GM21390 (cell line): ENCODE data around the gene CTDNEP1.
A peak's percentile ranks its signal among the peaks of the same experiment; 100 is the strongest.

Experiments
- ATAC-seq: cut with Tn5 transposase; IDR thresholded peaks from one replicate; pipeline ENCODE4 v1.9.1; 2021; ENCODE audit not compliant: unreplicated experiment

The CTDNEP1 gene

DNA sequence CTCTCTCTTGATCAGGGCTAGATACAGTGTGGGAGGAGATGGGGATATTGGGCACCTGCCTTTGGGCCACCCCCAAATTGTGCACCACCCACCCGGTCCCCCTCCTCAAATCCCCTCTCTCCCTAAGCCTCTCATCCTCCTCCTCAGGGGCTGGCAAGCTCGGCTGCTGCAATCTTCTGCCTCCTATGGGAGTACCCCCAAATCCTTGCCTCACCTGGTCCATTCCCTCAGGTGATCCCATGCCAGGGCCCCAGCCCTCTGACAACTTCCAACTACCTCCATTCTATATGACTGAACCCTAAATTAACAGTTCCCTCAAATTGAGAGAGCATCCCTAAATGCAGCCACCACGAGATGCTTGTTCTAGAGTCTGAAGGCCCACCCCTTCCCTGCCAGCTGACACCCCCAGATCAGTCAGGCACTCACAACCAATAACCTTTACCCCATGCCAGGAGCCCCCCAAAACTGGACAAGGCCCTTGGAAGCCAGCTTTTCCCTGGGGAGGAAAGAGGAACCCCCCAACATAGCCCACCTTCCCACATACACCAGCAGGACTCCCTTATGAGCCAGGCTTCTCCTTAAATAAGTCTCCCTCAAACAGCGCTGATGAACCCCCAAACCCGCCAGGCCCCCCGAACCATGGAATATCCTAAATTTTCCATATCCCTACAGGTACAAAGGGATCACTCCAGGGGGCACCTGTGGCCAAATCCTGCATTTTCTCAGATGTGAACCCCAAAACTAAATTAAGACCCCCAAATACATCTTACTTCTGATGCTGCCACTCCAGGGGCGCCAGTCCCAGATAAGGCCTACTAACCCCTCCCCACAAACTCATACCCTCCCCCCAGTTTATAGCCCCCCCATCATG is 35.1 kb downstream of the CTDNEP1 start:
- ATAC-seq, result no peak

DNA sequence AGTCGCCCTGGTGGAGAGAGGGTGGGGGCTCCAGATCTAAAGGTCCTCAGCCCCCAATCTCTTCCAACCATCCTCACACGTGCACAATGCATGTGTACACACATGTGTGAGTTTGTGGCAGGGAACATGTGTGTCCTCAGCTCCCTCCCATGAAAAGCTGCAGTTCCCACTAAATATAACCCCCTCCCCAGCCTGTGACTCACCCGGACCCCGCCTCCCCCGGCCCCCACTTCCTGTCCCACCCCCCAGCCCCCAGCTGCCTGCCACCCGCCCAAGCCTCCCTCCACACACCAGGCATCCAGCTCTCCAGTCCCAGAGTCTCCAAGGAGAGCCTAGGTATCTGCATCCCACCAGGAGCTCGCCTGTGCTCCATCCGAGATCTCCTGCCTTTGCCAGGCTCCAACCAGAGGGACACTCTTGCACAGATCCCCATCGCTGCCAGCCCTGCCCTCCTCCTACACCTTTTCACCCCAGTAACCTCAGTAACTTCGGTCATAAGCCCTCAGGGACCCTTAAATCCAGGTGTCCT is 35.8 kb downstream of the CTDNEP1 start:
- no peak for ATAC-seq

- no peak for ATAC-seq
Measured at GRCh38 chr17:7215136-7215638, 36.3 kb downstream of the CTDNEP1 start.

- ATAC-seq, result peak; percentile 68
Measured at GRCh38 chr17:7214300-7215135, 37.0 kb downstream of the CTDNEP1 start.

GRCh38 chr17:7213895-7214299 is 37.6 kb downstream of the CTDNEP1 start:
- no peak for ATAC-seq

GRCh38 chr17:7211491-7212273 is 39.9 kb downstream of the CTDNEP1 start:
- ATAC-seq, result no peak

DNA sequence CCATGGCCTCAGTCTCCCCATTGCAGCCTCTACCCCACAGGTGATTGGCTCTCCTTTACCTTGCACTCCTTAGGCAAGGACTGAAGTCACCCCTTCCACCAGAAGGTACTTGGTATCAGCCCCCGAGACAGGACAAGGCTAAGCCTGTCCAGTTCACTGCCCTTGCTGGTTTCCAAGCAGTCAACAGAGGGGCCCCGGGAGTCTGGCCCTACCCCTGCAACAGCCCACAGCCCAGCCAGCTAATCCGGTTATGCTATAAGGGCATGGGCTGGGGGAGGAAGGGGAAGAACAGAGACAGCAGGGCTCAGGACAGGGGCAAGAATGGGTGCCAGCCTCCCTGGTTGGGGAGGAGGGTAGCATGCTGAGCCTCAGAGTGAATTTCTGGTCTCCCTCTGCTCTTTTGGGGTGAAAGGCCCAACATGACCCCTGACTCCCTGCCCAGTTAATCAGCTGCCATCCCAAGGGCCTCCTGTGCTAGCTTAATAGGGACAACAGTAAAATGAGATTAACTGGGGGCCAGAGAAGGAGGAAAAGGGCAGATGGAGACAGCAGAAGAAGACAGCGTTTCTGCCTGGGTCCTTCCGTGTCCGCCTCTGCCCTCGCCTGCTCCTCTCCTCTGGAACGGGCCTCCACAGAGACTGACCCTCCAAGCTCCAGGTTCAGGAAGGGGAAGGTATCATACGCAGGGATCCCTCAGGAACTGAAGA is 42.6 kb downstream of the CTDNEP1 start:
- no peak for ATAC-seq

DNA sequence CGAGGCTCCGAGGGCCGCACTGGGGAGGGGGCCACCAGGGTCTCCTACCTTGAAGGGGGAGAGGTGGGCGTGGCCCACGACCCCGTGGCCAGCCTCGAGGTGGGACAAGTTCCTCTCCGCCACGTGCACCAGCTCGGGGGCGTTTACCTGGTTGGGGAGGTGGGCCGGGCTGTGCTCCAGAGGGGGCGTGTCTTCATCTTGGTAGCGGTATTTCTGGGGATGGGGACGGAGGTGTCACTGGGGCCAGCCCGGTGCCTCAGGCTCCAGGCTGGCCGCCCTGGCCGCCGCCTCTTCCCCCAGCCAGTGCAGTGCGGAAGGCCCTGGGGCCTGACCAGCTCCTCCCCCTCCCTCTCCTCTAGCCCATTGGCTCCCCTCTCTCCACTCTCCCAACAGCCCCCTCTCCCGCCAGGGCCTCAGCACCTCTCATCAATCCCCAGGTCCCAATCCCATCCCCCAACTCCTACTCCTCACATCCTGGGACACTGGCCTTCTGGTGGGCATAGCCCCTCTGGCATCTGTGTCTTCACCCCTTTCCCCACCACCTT is 43.4 kb downstream of the CTDNEP1 start:
- ATAC-seq, result no peak

- ATAC-seq, result no peak
Measured at GRCh38 chr17:7207120-7208001, 44.2 kb downstream of the CTDNEP1 start.

DNA sequence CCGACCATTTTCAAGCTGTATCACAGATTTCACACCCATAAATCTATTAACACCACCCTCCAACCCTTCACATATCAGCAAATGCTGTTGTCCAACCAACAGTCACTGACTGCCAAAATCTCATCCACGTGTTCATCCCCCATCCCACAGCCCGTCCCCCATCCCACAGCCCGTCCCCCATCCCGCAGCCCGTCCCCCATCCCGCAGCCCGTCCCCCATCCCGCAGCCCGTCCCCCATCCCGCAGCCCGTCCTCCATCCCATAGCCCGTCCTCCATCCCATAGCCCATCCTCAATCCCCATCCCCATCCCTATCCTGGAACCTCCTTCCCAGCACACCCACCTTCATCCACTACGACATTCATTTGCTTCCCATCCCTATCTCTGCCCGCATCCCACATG is 46.0 kb downstream of the CTDNEP1 start:
- no peak for ATAC-seq

DNA sequence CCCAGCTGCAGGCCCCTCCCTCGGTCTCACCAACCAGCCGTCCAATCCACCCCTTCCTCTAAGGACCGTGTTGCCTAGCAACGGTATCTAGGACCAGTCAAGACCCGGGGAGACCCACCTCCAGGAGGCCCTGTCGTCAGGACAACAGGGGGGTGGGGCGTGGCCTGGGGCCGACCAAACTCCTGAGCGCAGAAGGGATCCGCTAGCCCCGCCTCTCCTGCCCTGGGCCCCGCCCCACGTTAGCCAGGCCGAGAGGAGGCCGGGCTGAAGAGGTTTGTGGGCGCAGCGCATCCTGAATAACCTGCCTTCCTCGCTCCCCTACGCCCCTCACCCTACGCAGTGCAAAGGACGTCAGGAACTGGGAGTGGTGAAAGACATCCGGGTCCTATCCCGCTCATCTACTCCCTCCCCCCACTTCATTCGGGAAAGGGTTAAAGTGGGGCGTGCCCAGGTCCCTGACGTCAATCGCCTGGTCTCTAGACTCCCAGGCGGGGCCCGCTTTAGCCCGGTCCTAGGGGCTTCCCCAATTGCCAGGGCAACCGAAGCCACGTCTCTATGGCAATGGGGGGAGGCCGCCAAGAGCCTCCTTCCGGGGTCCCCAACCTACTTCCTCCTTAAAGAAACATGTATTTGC is 46.6 kb downstream of the CTDNEP1 start:
- ATAC-seq, result peak; percentile 78

- ATAC-seq, result no peak
Measured at GRCh38 chr17:7204336-7204735, 47.2 kb downstream of the CTDNEP1 start.

DNA sequence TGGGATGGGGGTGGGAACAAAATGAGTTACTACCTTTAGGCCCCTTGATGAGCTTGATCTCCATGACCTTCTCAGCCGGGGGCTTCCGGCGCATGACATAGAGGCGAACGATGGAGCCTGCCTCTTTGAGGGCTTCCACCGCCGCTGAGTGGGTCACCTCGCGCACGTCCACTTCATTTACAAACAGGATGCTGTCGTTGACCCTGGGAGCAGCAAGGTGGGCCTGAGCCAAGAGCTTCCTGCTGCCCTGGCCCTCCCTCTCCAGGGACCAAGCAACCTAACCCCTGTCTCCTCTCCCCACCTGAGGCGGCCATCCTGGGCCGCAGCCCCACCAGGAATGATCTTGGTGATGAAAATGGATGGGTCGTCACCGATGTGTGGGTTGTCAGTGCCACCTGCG is 48.1 kb downstream of the CTDNEP1 start:
- no peak for ATAC-seq

GRCh38 chr17:7196651-7197401 is 54.7 kb downstream of the CTDNEP1 start:
- ATAC-seq, result no peak

- no peak for ATAC-seq
Measured at GRCh38 chr17:7195971-7196370, 55.6 kb downstream of the CTDNEP1 start.
